Measurements from ENCODE around the gene SLIT1. TPM values are rescaled to one million over a fixed set of nuclear protein-coding genes. Genes with fewer than 3 reads are reported as not detected.

SLIT1 gene
- total RNA-seq, 2 experiments from 2014 or later, result 0.13 to 1.0 TPM

DNA sequence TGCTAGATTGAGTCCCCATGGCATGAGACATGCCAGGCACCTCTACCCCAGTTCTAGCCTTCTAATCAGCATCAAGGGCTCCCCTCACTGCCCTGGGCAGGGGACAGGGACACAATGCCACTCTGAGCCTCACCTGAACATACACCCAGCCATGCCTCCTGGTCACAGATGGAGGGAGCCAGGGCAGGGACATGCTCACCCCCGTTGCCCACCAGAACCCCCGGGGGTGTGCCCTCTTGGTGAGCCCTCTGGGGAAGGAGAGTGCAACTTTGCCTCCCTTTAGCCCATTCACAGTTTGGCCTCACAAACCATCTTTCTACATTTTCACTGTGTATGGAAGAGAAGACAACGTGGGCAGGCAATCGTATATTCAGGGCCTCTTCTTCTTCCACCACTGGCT lies 186.4 kb downstream of the SLIT1 start:
- Histone ChIP-seq H3K36me3 (ENCODE audit: insufficient read depth, low read length) (no peaks in the 10 kb centered on the region), H3K4me2 (ENCODE audit: low read length) (no peak overlapping the region), H4K20me1 (ENCODE audit: insufficient read depth, low read length) (no peaks in the 10 kb centered on the region), H3K4me3 (ENCODE audit: low read depth, low read length, poor library complexity, severe bottlenecking) (no peak overlapping the region), H3K79me2 (ENCODE audit: insufficient read depth, low read depth, low read length) (no peaks in the 10 kb centered on the region), H2AFZ (ENCODE audit: low read length) (no peak overlapping the region), H3K9me3 (ENCODE audit: low read length) (no peaks in the 10 kb centered on the region), H3K9me2 (ENCODE audit: insufficient read depth, low read length) (no peaks in the 10 kb centered on the region), H3K4me1 (ENCODE audit: insufficient read depth, low read length, poor library complexity, severe bottlenecking) (no peaks in the 10 kb centered on the region), H3K27ac (ENCODE audit: low read depth, low read length, poor library complexity, severe bottlenecking) (no peak overlapping the region)
- intact Hi-C loops (cut with micrococcal nuclease; ENCODE audit: unreplicated experiment), result no loop called here
- no TSS peak for BruUV-seq (replicated peaks)
- no peak for TF ChIP-seq CTCF (conservative IDR thresholded peaks at IDR 0.05; ENCODE audit: low read length)
- no peak for TF ChIP-seq EZH2phosphoT487 (IDR thresholded peaks at IDR 0.05; ENCODE audit: borderline replicate concordance, low read depth, low read length)
- POLR2A ChIA-PET, result interaction anchor here (1.0 kb wide), 1 partner anchor 40 kb away, joined by 4 read pairs; no protein-coding TSS in a partner anchor
- CTCF ChIA-PET (ENCODE audit: unreplicated experiment), result no interaction called here
- DNase-seq (ENCODE audit: low spot score), result no peak

GRCh38 chr10:96998329-96998888 lies 187.3 kb downstream of the SLIT1 start:
- intact Hi-C loops (cut with micrococcal nuclease; ENCODE audit: unreplicated experiment), result no loop called here
- Histone ChIP-seq H3K36me3 (ENCODE audit: insufficient read depth, low read length) (no peaks in the 10 kb centered on the region), H3K4me3 (ENCODE audit: low read depth, low read length, poor library complexity, severe bottlenecking) (no peak overlapping the region), H3K4me1 (ENCODE audit: insufficient read depth, low read length, poor library complexity, severe bottlenecking) (no peaks in the 10 kb centered on the region), H4K20me1 (ENCODE audit: insufficient read depth, low read length) (no peaks in the 10 kb centered on the region), H3K4me2 (ENCODE audit: low read length) (no peak overlapping the region), H3K79me2 (ENCODE audit: insufficient read depth, low read depth, low read length) (no peaks in the 10 kb centered on the region), H3K9me2 (ENCODE audit: insufficient read depth, low read length) (no peaks in the 10 kb centered on the region), H2AFZ (ENCODE audit: low read length) (no peak overlapping the region), H3K9me3 (ENCODE audit: low read length) (no peaks in the 10 kb centered on the region), H3K27ac (ENCODE audit: low read depth, low read length, poor library complexity, severe bottlenecking) (no peak overlapping the region)
- CTCF ChIA-PET (ENCODE audit: unreplicated experiment), result no interaction called here
- TF ChIP-seq EZH2phosphoT487 (IDR thresholded peaks at IDR 0.05; ENCODE audit: borderline replicate concordance, low read depth, low read length), result no peak
- no peak for TF ChIP-seq CTCF (conservative IDR thresholded peaks at IDR 0.05; ENCODE audit: low read length)
- DNase-seq (ENCODE audit: low spot score), result no peak
- no TSS peak for BruUV-seq (replicated peaks)
- POLR2A ChIA-PET, result interaction anchor here (1.0 kb wide), 1 partner anchor 39 kb away, joined by 4 read pairs; no protein-coding TSS in a partner anchor

DNA sequence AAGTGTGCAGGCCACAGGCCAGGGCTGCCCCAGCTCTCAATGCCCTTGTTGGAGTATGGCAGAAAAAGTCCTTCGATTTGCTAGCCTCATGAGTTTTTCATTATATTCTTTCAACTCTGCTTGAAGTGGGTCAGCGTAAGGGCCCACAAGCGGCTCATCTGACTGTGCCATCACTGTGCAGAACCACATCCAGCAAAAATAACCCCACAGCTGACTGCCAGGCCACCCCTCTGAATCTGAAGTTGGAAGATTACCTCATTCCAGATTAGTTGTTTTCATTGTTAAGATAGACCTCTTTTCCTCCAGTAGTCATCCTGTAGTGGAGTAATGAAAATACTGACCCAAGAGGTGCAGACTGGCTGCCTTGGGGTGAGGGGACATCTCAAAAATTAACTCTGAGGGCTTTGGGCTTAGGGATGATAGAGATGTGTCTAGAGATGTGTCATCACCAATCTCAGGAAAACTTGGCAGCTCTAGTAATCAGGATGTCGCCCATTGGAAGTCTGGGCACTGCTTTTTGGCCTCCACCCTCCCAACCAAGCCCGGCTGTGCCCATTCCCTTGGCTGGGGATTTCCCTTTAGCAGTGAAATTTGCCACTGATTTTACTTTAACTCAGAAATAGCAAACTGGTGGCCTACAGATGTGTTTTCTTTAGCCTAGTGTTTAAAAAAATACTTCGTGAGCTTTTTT lies 189.3 kb downstream of the SLIT1 start:
- Histone ChIP-seq H3K4me2 (ENCODE audit: low read length) (no peak overlapping the region), H2AFZ (ENCODE audit: low read length) (no peak overlapping the region), H4K20me1 (ENCODE audit: insufficient read depth, low read length) (no peaks in the 10 kb centered on the region), H3K27ac (ENCODE audit: low read depth, low read length, poor library complexity, severe bottlenecking) (no peak overlapping the region), H3K4me3 (ENCODE audit: low read depth, low read length, poor library complexity, severe bottlenecking) (no peak overlapping the region), H3K36me3 (ENCODE audit: insufficient read depth, low read length) (no peaks in the 10 kb centered on the region), H3K4me1 (ENCODE audit: insufficient read depth, low read length, poor library complexity, severe bottlenecking) (peaks cover 8% of the 10 kb centered on the region), H3K9me3 (ENCODE audit: low read length) (no peaks in the 10 kb centered on the region), H3K9me2 (ENCODE audit: insufficient read depth, low read length) (no peaks in the 10 kb centered on the region), H3K79me2 (ENCODE audit: insufficient read depth, low read depth, low read length) (no peaks in the 10 kb centered on the region)
- POLR2A ChIA-PET, result interaction anchor here (0.7 to 1.0 kb wide), 2 partner anchors 13 to 239 kb away, joined by 3 read pairs; no protein-coding TSS in a partner anchor
- no peak for DNase-seq (ENCODE audit: low spot score)
- intact Hi-C loops (cut with micrococcal nuclease; ENCODE audit: unreplicated experiment), result no loop called here
- CTCF ChIA-PET (ENCODE audit: unreplicated experiment), result no interaction called here
- TF ChIP-seq EZH2phosphoT487 (IDR thresholded peaks at IDR 0.05; ENCODE audit: borderline replicate concordance, low read depth, low read length), result no peak
- no peak for TF ChIP-seq CTCF (conservative IDR thresholded peaks at IDR 0.05; ENCODE audit: low read length)
- BruUV-seq (replicated peaks), result no TSS peak
